ENCODE results near the gene PPIG. TPM values are rescaled to one million over a fixed set of nuclear protein-coding genes. Genes with fewer than 3 reads are reported as not detected.

PPIG gene
- total RNA-seq, 1 donor from 2014 or later = 48.1 TPM

DNA sequence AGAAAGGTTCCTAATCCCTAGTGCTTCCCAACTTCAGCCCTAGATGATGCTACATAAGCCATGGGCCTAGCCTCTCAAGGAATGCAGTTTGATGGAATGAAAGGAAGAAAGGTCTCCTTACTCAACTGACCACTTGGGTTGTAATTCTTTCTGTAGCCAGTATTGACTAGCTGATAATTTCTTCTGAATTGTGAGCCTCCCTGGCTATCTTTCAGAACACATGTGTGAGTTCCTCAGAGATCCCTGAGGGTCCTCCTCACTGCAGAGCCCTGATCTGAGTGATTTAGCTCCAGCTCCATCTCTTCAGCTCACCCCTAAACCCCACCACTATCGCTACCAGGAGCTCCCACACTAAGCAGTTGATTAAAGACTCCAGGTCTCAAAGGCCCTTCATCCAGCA is 78.6 kb downstream of the PPIG start:
- H3K27ac ChIP-seq = no peak overlapping the region
- TF ChIP-seq POLR2AphosphoS5 (IDR thresholded peaks at IDR 0.05; ENCODE audit: insufficient read depth in 1 of 2, low read depth in 1 of 2) (no peak), POLR2A (IDR thresholded peaks at IDR 0.05) (no peak)
- TF ChIP-seq, protein P1, sequence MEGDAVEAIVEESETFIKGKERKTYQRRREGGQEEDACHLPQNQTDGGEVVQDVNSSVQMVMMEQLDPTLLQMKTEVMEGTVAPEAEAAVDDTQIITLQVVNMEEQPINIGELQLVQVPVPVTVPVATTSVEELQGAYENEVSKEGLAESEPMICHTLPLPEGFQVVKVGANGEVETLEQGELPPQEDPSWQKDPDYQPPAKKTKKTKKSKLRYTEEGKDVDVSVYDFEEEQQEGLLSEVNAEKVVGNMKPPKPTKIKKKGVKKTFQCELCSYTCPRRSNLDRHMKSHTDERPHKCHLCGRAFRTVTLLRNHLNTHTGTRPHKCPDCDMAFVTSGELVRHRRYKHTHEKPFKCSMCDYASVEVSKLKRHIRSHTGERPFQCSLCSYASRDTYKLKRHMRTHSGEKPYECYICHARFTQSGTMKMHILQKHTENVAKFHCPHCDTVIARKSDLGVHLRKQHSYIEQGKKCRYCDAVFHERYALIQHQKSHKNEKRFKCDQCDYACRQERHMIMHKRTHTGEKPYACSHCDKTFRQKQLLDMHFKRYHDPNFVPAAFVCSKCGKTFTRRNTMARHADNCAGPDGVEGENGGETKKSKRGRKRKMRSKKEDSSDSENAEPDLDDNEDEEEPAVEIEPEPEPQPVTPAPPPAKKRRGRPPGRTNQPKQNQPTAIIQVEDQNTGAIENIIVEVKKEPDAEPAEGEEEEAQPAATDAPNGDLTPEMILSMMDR (IDR thresholded peaks at IDR 0.05) = no peak
- no peaks in the 10 kb centered on the region for H3K9me3 ChIP-seq
- no peaks in the 10 kb centered on the region for H3K27me3 ChIP-seq
- no peak for DNase-seq (ENCODE audit: extremely low spot score in 2 of 2)
- H3K4me1 ChIP-seq = no peaks in the 10 kb centered on the region
- intact Hi-C loops (cut with DNase I) = no loop called here
- no peaks in the 10 kb centered on the region for H3K36me3 ChIP-seq
- no peak overlapping the region for H3K4me3 ChIP-seq

DNA sequence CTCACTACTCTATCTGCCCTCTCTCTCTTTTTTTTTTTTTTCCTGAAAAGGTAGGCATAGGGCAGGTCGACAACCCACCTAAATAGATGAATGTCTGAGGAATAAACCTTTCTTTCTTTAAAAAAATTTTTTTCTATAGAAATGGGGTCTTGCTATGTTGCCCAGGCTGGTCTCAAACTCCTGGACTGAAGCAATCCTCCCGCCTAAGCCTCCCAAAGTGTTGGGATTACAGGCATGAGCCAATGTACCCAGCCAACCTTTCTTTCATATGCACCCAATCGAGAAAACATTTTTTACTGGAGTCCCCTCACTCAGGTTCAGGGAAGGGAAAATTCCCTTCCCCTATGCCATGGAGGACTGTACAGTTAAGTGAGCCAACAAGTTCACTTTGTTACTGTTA is 79.1 kb downstream of the PPIG start:
- TF ChIP-seq, protein P1 (IDR thresholded peaks at IDR 0.05) = no peak
- Histone ChIP-seq H3K4me3 (no peak overlapping the region), H3K27ac (no peak overlapping the region), H3K36me3 (no peaks in the 10 kb centered on the region), H3K9me3 (no peaks in the 10 kb centered on the region), H3K4me1 (no peaks in the 10 kb centered on the region), H3K27me3 (no peaks in the 10 kb centered on the region)
- intact Hi-C loops (cut with DNase I) = no loop called here
- DNase-seq (ENCODE audit: extremely low spot score in 2 of 2) = no peak

DNA sequence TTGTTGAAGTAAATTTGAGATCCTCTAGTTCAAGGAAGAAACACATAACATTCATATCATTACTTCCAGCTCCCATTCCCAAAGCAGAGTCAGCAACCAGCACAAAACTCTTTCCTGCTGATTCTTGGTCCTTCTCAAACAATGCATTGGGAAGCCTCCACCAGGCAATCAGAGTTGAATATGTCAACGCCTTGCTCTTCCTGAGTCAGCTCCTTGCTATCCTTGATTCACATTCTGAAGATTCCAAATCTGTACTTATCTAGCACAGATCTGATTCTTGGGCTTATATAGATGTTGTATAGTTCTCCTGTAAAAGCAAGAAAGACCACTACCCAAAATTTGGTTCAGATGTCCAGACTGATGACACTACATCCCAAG is 80.4 kb downstream of the PPIG start:
- no peak for DNase-seq (ENCODE audit: extremely low spot score in 2 of 2)
- H3K4me3 ChIP-seq = no peak overlapping the region
- no peaks in the 10 kb centered on the region for H3K9me3 ChIP-seq
- TF ChIP-seq POLR2A (IDR thresholded peaks at IDR 0.05) (no peak), POLR2AphosphoS5 (IDR thresholded peaks at IDR 0.05; ENCODE audit: insufficient read depth in 1 of 2, low read depth in 1 of 2) (no peak)
- TF ChIP-seq, protein P1 (IDR thresholded peaks at IDR 0.05) = no peak
- no peaks in the 10 kb centered on the region for H3K4me1 ChIP-seq
- no peaks in the 10 kb centered on the region for H3K36me3 ChIP-seq
- no peak overlapping the region for H3K27ac ChIP-seq
- no peaks in the 10 kb centered on the region for H3K27me3 ChIP-seq
- intact Hi-C loops (cut with DNase I) = no loop called here

DNA sequence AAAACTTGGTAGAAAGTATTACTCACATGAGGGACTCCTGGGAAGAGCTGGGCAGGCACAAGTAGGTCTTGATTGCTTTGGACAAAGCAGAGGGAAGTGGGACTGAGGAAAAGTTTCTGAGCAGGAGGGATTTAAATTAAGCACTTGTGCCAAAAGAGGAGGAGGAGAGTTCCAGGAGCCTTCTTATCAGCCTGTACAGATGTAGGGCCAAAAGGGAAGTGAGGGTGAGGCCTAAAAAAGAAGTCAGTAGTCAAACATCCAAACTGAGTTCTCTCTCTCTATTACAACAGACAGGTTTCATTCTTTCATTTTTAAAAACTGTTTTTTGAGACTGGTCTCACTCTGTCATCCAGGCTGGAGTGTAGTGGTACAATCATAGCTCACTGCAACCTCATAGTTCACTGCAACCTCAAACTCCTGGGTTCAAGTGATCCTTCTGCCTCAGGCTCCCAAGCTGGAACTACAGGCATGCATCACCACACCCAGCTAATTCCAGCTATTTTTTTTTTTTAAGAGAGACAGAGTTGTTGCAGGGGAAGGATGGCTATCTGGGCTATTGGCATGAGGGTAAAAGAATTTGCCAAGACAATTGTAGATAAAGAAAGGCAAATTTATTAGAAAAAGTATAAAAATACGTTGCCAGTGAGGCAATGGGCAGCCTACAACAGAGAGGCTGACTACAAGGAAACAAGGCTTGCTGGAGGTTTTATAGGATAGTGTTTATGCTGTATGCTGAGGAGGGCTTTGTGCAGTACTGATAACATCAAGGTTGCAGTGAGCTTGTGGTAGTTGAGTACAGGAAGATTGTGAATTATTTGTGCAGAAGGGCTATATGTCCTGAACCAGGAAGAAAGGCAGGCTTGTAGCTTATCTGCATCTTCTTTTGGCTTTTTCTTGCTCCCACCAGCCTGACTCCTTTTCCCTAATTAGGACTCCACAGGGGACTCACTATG is 81.1 kb downstream of the PPIG start:
- Histone ChIP-seq H3K9me3 (no peaks in the 10 kb centered on the region), H3K4me1 (no peaks in the 10 kb centered on the region), H3K27me3 (no peaks in the 10 kb centered on the region), H3K36me3 (no peaks in the 10 kb centered on the region), H3K4me3 (no peak overlapping the region), H3K27ac (no peak overlapping the region)
- DNase-seq (ENCODE audit: extremely low spot score in 2 of 2) = no peak
- intact Hi-C loops (cut with DNase I) = no loop called here
- TF ChIP-seq POLR2AphosphoS5 (IDR thresholded peaks at IDR 0.05; ENCODE audit: insufficient read depth in 1 of 2, low read depth in 1 of 2) = no peak
- TF ChIP-seq, protein P1 (IDR thresholded peaks at IDR 0.05) = no peak
- TF ChIP-seq POLR2A (IDR thresholded peaks at IDR 0.05) = no peak

DNA sequence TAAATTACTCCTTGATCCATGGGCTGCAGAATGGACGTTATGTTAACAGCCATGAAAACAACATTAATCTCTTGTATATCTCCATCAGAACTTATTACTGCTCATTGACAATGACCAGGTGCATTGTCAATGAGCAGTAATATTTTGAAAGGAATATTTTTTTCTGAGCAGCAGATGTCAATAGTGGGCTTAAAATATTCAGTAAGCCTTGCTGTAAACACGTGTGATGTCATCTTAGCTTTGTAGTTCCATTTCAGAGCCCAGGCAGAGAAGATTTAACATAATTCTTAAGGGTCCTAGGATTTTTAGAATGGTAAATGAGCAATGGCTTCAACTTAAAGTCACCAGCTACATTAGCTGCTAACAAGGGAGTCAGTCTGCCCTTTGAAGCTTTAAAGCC is 83.4 kb downstream of the PPIG start:
- no peaks in the 10 kb centered on the region for H3K36me3 ChIP-seq
- DNase-seq (ENCODE audit: extremely low spot score in 2 of 2) = no peak
- no peaks in the 10 kb centered on the region for H3K4me1 ChIP-seq
- H3K27me3 ChIP-seq = no peaks in the 10 kb centered on the region
- TF ChIP-seq, protein P1 (IDR thresholded peaks at IDR 0.05) = no peak
- no peak for TF ChIP-seq POLR2A (IDR thresholded peaks at IDR 0.05)
- TF ChIP-seq POLR2AphosphoS5 (IDR thresholded peaks at IDR 0.05; ENCODE audit: insufficient read depth in 1 of 2, low read depth in 1 of 2) = no peak
- intact Hi-C loops (cut with DNase I) = no loop called here
- no peaks in the 10 kb centered on the region for H3K9me3 ChIP-seq
- no peak overlapping the region for H3K4me3 ChIP-seq
- H3K27ac ChIP-seq = no peak overlapping the region
